Neutrophil (primary cell): Measurements from ENCODE around the gene NUP160.
"Not testable (repeated sequence)": the region's sequence is repeated elsewhere in the genome, so short reads cannot be mapped to it uniquely, and the experiment has no call there.

Source experiments
- H3K27ac ChIP-seq: fragments of 200-600 bp; sonication (generic); 2 replicates; pipeline ENCODE4 v1.5.1; 2016; ENCODE audit warnings: mild to moderate bottlenecking, moderate library complexity
- H3K27me3 ChIP-seq: fragments of 200-600 bp; sonication (generic); 2 replicates; pipeline ENCODE4 v1.6.0; 2016; ENCODE audit warnings: mild to moderate bottlenecking
- H3K36me3 ChIP-seq: fragments of 200-600 bp; sonication (generic); 2 replicates; pipeline ENCODE4 v1.5.1; 2017
- H3K4me1 ChIP-seq, 2 experiments: fragments of 200-600 bp in 1 of 2; sonication (generic) in 1 of 2; 1 replicate in 1 of 2; 2 replicates in 1 of 2; pipeline versions ENCODE4 v1.5.1 to v1.6.1; 2013 to 2016; ENCODE audit warnings: low read depth in 1 of 2, low read length in 1 of 2, mild to moderate bottlenecking in 1 of 2, moderate library complexity in 1 of 2; ENCODE audit not compliant: control insufficient read depth in 1 of 2, insufficient read depth in 1 of 2
- H3K4me3 ChIP-seq, 2 experiments: fragments of 200-600 bp in 1 of 2; sonication (generic) in 1 of 2; 1 replicate in 1 of 2; 2 replicates in 1 of 2; pipeline ENCODE4 v1.5.1; 2013 to 2016; ENCODE audit warnings: low read depth in 1 of 2, low read length in 1 of 2, mild to moderate bottlenecking in 1 of 2, moderate library complexity in 1 of 2
- H3K9me3 ChIP-seq: fragments of 200-600 bp; sonication (generic); 2 replicates; pipeline ENCODE4 v1.5.1; 2016
- TF ChIP-seq, protein P1 (sequence below): fragments of 200-600 bp; sonication (generic); IDR thresholded peaks from 2 replicates; pipeline ENCODE4 v1.5.1; 2016; ENCODE audit warnings: antibody characterized with exemption

The NUP160 gene

DNA sequence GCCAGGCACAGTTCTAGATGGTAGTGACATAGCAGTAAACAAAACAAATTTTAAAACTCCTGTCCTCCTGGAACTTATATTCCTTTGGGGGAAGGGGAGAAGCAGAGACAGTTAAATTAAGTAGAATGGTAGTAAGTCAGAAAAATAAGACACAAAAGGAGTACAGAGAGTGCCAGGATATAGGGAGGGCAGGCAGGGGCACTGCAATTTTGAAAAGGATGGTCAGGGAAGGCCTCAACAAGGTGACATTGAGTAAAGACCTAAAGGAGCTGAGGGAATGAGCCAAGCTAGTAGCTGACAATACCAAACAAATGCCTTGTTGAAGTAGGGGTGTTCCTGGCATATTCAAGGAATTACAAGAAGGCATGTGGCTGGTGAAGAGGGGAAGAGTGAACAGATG is 10.2 kb downstream of the NUP160 start:
- Histone ChIP-seq H3K36me3 (peaks cover 85% of the 10 kb centered on the region), H3K4me3 (no peak overlapping the region), H3K27ac (no peak overlapping the region), H3K27me3 (no peaks in the 10 kb centered on the region), H3K9me3 (no peaks in the 10 kb centered on the region), H3K4me1 (peaks cover 0 to under 1% of the 10 kb centered on the region in 2 experiments)
- TF ChIP-seq, protein P1, sequence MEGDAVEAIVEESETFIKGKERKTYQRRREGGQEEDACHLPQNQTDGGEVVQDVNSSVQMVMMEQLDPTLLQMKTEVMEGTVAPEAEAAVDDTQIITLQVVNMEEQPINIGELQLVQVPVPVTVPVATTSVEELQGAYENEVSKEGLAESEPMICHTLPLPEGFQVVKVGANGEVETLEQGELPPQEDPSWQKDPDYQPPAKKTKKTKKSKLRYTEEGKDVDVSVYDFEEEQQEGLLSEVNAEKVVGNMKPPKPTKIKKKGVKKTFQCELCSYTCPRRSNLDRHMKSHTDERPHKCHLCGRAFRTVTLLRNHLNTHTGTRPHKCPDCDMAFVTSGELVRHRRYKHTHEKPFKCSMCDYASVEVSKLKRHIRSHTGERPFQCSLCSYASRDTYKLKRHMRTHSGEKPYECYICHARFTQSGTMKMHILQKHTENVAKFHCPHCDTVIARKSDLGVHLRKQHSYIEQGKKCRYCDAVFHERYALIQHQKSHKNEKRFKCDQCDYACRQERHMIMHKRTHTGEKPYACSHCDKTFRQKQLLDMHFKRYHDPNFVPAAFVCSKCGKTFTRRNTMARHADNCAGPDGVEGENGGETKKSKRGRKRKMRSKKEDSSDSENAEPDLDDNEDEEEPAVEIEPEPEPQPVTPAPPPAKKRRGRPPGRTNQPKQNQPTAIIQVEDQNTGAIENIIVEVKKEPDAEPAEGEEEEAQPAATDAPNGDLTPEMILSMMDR = no peak

DNA sequence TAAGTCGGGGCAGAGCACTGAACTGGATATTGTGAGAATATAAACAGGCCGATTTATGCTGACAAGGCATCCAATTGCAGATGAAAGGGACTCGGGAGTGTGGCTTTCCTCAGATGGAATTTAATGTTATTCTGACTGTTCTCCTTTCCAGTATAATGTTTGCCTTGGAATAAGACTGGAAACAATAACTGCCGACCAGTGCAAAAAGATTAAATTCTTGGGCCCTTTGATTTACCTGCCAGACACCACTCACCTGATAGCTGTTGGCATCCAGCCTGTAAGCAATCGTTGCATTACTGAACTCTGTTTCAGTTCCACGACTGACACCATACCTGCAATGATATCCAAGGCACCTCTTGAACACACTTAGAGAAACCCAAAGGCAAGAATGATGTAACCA is 10.9 kb downstream of the NUP160 start:
- TF ChIP-seq, protein P1 = no peak
- no peaks in the 10 kb centered on the region for H3K9me3 ChIP-seq
- H3K27ac ChIP-seq = no peak overlapping the region
- no peaks in the 10 kb centered on the region for H3K4me1 ChIP-seq
- H3K27me3 ChIP-seq = no peaks in the 10 kb centered on the region
- no peak overlapping the region for H3K4me3 ChIP-seq
- peaks cover 85% of the 10 kb centered on the region for H3K36me3 ChIP-seq

DNA sequence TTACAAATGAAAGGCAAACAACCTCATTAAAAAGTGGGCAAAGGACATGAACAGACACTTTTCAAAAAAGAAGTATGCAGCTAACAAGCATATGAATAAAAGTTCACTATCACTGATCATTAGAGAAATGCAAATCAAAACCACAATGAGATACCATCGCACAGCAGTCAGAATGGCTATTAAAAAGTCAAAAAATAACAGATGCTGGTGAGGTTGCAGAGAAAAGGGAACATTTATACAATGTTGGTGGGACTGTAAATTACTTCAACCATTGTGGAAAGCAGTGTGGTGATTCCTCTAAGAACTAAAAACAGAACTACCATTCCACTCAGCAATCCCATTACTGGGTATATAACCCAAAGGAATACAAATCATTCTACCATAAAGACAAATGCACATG is 18.1 kb downstream of the NUP160 start:
- not testable (repeated sequence) for H3K27ac ChIP-seq, H3K9me3 ChIP-seq, H3K4me3 ChIP-seq, H3K27me3 ChIP-seq
- Histone ChIP-seq H3K4me1 (peaks cover 10 to 12% of the 10 kb centered on the region in 2 experiments), H3K36me3 (peaks cover 32% of the 10 kb centered on the region)

DNA sequence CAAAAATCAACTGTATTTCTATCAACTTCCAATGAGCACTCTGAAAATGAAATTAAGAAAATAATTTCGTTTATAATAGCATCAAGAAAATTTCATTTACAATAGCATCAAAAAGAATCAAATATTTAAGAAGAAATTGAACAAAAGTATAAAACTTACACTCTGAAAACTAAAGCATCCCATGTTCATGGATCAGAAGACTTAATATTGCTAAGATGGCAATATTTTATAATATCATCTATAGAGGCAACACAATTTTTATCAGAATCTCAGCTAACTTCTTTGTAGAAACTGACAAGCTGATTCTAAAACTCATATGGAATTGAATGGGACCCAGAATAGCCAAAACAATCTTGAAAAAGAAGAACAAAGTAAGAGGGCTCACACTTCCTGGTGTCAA is 19.9 kb downstream of the NUP160 start:
- H3K4me1 ChIP-seq = peaks cover 10 to 12% of the 10 kb centered on the region in 2 experiments
- H3K4me3 ChIP-seq = no peak overlapping the region
- TF ChIP-seq, protein P1 = no peak
- H3K36me3 ChIP-seq = peaks cover 14% of the 10 kb centered on the region
- no peaks in the 10 kb centered on the region for H3K9me3 ChIP-seq
- H3K27ac ChIP-seq = peak overlapping the region; percentile 32
- no peaks in the 10 kb centered on the region for H3K27me3 ChIP-seq

DNA sequence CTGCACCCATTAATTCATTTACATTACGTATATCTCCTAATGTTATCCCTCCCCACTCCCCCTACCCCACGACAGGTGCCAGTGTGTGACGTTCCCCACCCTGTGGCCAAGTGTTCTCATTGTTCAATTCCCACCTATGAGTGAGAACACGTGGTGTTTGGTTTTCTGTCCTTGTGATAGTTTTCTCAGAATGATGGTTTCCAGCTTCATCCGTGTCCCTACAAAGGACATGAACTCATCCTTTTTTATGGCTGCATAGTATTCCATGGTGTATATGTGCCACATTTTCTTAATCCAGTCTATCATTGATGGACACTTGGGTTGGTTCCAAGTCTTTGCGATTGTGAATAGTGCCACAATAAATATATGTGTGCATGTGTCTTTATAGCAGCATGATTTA is 25.5 kb downstream of the NUP160 start:
- H3K27me3 ChIP-seq, H3K4me3 ChIP-seq, H3K9me3 ChIP-seq, H3K27ac ChIP-seq, H3K4me1 ChIP-seq: not testable (repeated sequence)
- peaks cover 39% of the 10 kb centered on the region for H3K36me3 ChIP-seq

DNA sequence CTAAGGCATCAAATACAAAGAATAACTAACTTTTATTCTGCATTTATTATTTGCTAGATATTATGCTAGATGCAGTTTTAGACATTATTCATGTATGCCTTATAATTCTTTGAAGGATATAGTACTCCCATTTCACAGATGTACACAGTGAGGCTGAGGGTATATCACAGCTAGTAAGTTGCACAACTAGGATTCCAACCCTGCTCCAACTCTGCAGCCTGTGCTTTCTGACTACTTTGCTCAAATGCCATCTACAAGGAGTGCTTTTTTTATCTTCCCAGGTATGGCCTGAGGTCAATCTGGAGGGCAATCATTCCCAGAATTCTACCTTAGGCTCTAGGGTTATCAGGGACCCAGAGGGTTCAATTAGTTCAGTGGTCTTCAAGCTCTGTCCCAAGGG is 28.4 kb downstream of the NUP160 start:
- H3K4me3 ChIP-seq = no peak overlapping the region
- no peaks in the 10 kb centered on the region for H3K9me3 ChIP-seq
- no peak overlapping the region for H3K27ac ChIP-seq
- no peaks in the 10 kb centered on the region for H3K4me1 ChIP-seq
- H3K36me3 ChIP-seq = peaks cover 56% of the 10 kb centered on the region
- TF ChIP-seq, protein P1 = no peak
- no peaks in the 10 kb centered on the region for H3K27me3 ChIP-seq

DNA sequence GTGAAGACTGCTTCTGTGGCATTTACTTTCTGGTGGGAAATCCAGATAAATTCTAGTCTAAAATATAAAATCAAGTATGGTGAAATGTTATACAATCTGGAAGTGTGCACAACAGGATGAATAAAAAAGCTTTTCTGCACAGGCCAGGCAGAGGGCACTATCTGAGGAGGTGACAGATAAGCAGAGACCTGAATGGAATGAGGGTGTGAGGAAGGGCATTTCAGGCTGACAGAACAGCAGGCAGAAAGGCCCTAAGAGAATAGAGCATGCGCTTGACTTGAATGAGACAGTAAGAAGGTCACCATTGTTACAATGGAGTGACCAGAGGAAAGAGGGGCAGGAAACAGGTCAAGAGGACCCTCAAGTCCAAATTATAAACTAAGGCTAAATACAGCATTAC is 47.4 kb downstream of the NUP160 start:
- no peak overlapping the region for H3K27ac ChIP-seq
- H3K27me3 ChIP-seq = no peaks in the 10 kb centered on the region
- H3K36me3 ChIP-seq = peaks cover 73% of the 10 kb centered on the region
- peaks cover 0 to 5% of the 10 kb centered on the region in 2 experiments for H3K4me1 ChIP-seq
- no peak overlapping the region for H3K4me3 ChIP-seq
- no peaks in the 10 kb centered on the region for H3K9me3 ChIP-seq
- TF ChIP-seq, protein P1 = no peak
